Measurements from ENCODE around the gene ATP6V0B. TPM values are rescaled to one million over a fixed set of nuclear protein-coding genes. Genes with fewer than 3 reads are reported as not detected.
A peak's percentile ranks its signal among the peaks of the same experiment; 100 is the strongest.

ATP6V0B gene
- total RNA-seq, 1 experiment from 2014 or later: 181 TPM

GRCh38 chr1:43971336-43971980 is 3.3 kb upstream of the ATP6V0B start:
- no peaks in the 10 kb centered on the region for H3K27me3 ChIP-seq (replicated peaks; ENCODE audit: insufficient read depth, low read depth, low read length, poor library complexity)
- peaks cover 6% of the 10 kb centered on the region for H3K36me3 ChIP-seq (ENCODE audit: insufficient read depth, low read length, poor library complexity, severe bottlenecking)
- peaks cover 8% of the 10 kb centered on the region for H3K4me1 ChIP-seq (ENCODE audit: insufficient read depth, low read length, poor library complexity, severe bottlenecking)
- DNase-seq (ENCODE audit: low spot score): no peak
- no peak overlapping the region for H3K27ac ChIP-seq (ENCODE audit: low read depth, low read length, poor library complexity, severe bottlenecking)
- TF ChIP-seq CTCF (conservative IDR thresholded peaks at IDR 0.05; ENCODE audit: low read depth, low read length) (no peak), EZH2 (IDR thresholded peaks at IDR 0.05; ENCODE audit: borderline replicate concordance, low read depth, low read length, poor library complexity, severe bottlenecking) (no peak)
- intact Hi-C loops (cut with micrococcal nuclease; ENCODE audit: unreplicated experiment): no loop called here
- no TSS peak for BruUV-seq (replicated peaks)
- no peak overlapping the region for H3K4me3 ChIP-seq (ENCODE audit: low read depth, low read length, poor library complexity, severe bottlenecking)
- H3K9me3 ChIP-seq (ENCODE audit: low read depth, low read length, poor library complexity, severe bottlenecking): no peaks in the 10 kb centered on the region
- ChIA-PET POLR2A (ENCODE audit: low non-redundant PET) (no interaction called here), CTCF (no interaction called here)

- TF ChIP-seq CTCF (conservative IDR thresholded peaks at IDR 0.05; ENCODE audit: low read depth, low read length): no peak
- TF ChIP-seq EZH2 (IDR thresholded peaks at IDR 0.05; ENCODE audit: borderline replicate concordance, low read depth, low read length, poor library complexity, severe bottlenecking): no peak
- Histone ChIP-seq H3K36me3 (ENCODE audit: insufficient read depth, low read length, poor library complexity, severe bottlenecking) (peaks cover 18% of the 10 kb centered on the region), H3K27me3 (replicated peaks; ENCODE audit: insufficient read depth, low read depth, low read length, poor library complexity) (no peaks in the 10 kb centered on the region), H3K4me1 (ENCODE audit: insufficient read depth, low read length, poor library complexity, severe bottlenecking) (peaks cover 27% of the 10 kb centered on the region), H3K4me3 (ENCODE audit: low read depth, low read length, poor library complexity, severe bottlenecking) (peak overlapping the region; percentile 88), H3K27ac (ENCODE audit: low read depth, low read length, poor library complexity, severe bottlenecking) (peak overlapping the region; percentile 90), H3K9me3 (ENCODE audit: low read depth, low read length, poor library complexity, severe bottlenecking) (no peaks in the 10 kb centered on the region)
- ChIA-PET POLR2A (ENCODE audit: low non-redundant PET) (no interaction called here), CTCF (no interaction called here)
- no peak for DNase-seq (ENCODE audit: low spot score)
- BruUV-seq (replicated peaks): no TSS peak
- intact Hi-C loops (cut with micrococcal nuclease; ENCODE audit: unreplicated experiment): no loop called here
Observed at GRCh38 chr1:43973981-43974442, 748 bp upstream of the ATP6V0B start.

GRCh38 chr1:43975249-43975961 is 645 bp downstream of the ATP6V0B start:
- ChIA-PET CTCF (interaction anchor here (0.5 kb wide), 1 partner anchor 13 kb away, joined by 3 read pairs; no protein-coding TSS in a partner anchor), POLR2A (ENCODE audit: low non-redundant PET) (interaction anchor here (0.6 kb wide), 1 partner anchor 514 kb away, joined by 3 read pairs; no protein-coding TSS in a partner anchor)

More at GRCh38 chr1:43975249-43975961, 645 bp downstream of the ATP6V0B start:
- Histone ChIP-seq H3K4me1 (ENCODE audit: insufficient read depth, low read length, poor library complexity, severe bottlenecking) (peaks cover 27% of the 10 kb centered on the region), H3K9me3 (ENCODE audit: low read depth, low read length, poor library complexity, severe bottlenecking) (no peaks in the 10 kb centered on the region), H3K27ac (ENCODE audit: low read depth, low read length, poor library complexity, severe bottlenecking) (peak overlapping the region; percentile 90), H3K27me3 (replicated peaks; ENCODE audit: insufficient read depth, low read depth, low read length, poor library complexity) (no peaks in the 10 kb centered on the region), H3K36me3 (ENCODE audit: insufficient read depth, low read length, poor library complexity, severe bottlenecking) (peaks cover 18% of the 10 kb centered on the region), H3K4me3 (ENCODE audit: low read depth, low read length, poor library complexity, severe bottlenecking) (peak overlapping the region; percentile 88)
- no peak for DNase-seq (ENCODE audit: low spot score)
- intact Hi-C loops (cut with micrococcal nuclease; ENCODE audit: unreplicated experiment): no loop called here
- TSS peak; percentile 26 for BruUV-seq (replicated peaks)
- no peak for TF ChIP-seq EZH2 (IDR thresholded peaks at IDR 0.05; ENCODE audit: borderline replicate concordance, low read depth, low read length, poor library complexity, severe bottlenecking)
- TF ChIP-seq CTCF (conservative IDR thresholded peaks at IDR 0.05; ENCODE audit: low read depth, low read length): no peak

All from A673 (cell line).